Transverse colon (tissue), 4 donors: Measurements from ENCODE around the gene FNBP1. TPM values are rescaled to one million over a fixed set of nuclear protein-coding genes. Genes with fewer than 3 reads are reported as not detected.

ENCODE experiments used
- DNase-seq: peaks from one replicate; pipeline ENCODE4 v3.0.0-alpha.2; 2019
- H3K27ac ChIP-seq, 4 donors: fragments of 200-600 bp; sonication (generic); 2 replicates each; pipeline ENCODE4 v1.5.1; 2016 to 2018; ENCODE audit warnings: inconsistent platforms in 4 of 4
- H3K27me3 ChIP-seq: fragments of 200-600 bp; sonication (generic); 2 replicates; pipeline ENCODE4 v1.5.1; 2017; ENCODE audit warnings: inconsistent platforms
- H3K36me3 ChIP-seq, 4 donors: fragments of 200-600 bp; sonication (generic); 2 replicates each; pipeline ENCODE4 v1.5.1; 2017 to 2019; ENCODE audit warnings: inconsistent platforms in 4 of 4
- H3K4me1 ChIP-seq, 4 donors: fragments of 200-600 bp; sonication (generic); 2 replicates each; pipeline ENCODE4 v1.5.1; 2017 to 2020; ENCODE audit warnings: inconsistent platforms in 4 of 4
- H3K4me3 ChIP-seq, 4 donors: fragments of 200-600 bp; sonication (generic); 1 replicate in 1 of 4; 2 replicates in 3 of 4; pipeline versions ENCODE4 v1.5.1 to v1.6.1; 2017 to 2019; ENCODE audit warnings: inconsistent platforms in 4 of 4
- H3K9me3 ChIP-seq, 2 donors: fragments of 200-600 bp; sonication (generic); 2 replicates each; pipeline ENCODE4 v1.5.1; 2017 to 2019; ENCODE audit warnings: inconsistent platforms in 2 of 2
- EP300 ChIP-seq: sonication (generic); formaldehyde crosslinking; IDR thresholded peaks from one replicate; pipeline ENCODE4 v1.6.1; 2017; ENCODE audit warnings: antibody characterized with exemption, low read depth
- POLR2A ChIP-seq: fragments of 450-650 bp; IDR thresholded peaks from one replicate; pipeline ENCODE4 v1.6.1; 2016; ENCODE audit warnings: antibody characterized with exemption, mild to moderate bottlenecking, moderate library complexity
- POLR2AphosphoS5 ChIP-seq, 3 donors: sonication (generic); formaldehyde crosslinking; IDR thresholded peaks; one replicate each; pipeline ENCODE4 v1.6.1; 2016; ENCODE audit warnings: antibody characterized with exemption in 3 of 3
- WGBS, 2 donors: methylation state at CpG; one replicate each; pipeline ENCODE4 v1.1.5; 2018; ENCODE audit warnings: low coverage in 1 of 2; 5-methylcytosine and 5-hydroxymethylcytosine counted together
- in situ Hi-C, 4 donors: fragments of 200-750 bp; cut with MboI; loops; one replicate each; pipeline versions ENCODE4 v1.15.0 to v1.15.1; 2017; ENCODE audit warnings: low sequenced_read_pairs in 3 of 4, low pct_ligation_motif_present in 1 of 4, low pct_unique_long_range_greater_than_20kb in 1 of 4
- intact Hi-C: fragments of 100-400 bp; cut with DNase I; formaldehyde crosslinking; loops from one replicate; pipeline ENCODE4 v1.15.1; 2023; ENCODE audit warnings: low total_unique reads
- total RNA-seq, 4 donors: library from RNA; depleted of rRNA; stranded (reverse); fragments of >200 nt; gene quantifications; one replicate each; pipeline ENCODE4 v1.1.0, GENCODE V29; 2016
- TF ChIP-seq, protein P1 (sequence below), 5 experiments: fragments of 200-600 bp in 3 of 5; fragments of 450-650 bp in 2 of 5; sonication (generic) in 3 of 5; IDR thresholded peaks; 1 replicate in 2 of 5; 2 replicates in 3 of 5; pipeline ENCODE4 v1.5.1; 2016 to 2017; ENCODE audit warnings: antibody characterized with exemption in 5 of 5, inconsistent platforms in 3 of 5, mild to moderate bottlenecking in 2 of 5, moderate library complexity in 1 of 5

FNBP1 gene
- total RNA-seq, 4 donors from 2014 or later, result 38.5 to 114 (median 62.9) TPM

DNA sequence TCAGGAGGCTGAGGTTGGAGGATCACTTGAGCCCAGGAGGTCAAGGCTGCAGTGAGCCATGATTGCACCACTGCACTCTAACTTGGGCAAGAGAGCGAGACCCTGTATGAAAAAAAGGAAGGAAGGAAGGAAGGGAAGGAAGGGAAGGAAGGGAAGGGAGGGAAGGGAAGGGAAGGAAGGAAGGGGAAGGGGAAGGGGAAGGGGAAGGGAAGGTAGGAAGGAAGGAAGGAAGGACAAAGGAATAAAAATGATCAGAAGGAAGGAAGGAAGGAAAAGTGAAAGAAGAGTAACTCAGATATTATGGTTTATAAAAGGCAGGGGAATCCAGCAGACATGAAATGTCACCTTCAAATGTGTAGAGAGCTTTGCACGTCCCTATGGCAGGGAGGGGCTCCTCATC is 143.4 kb downstream of the FNBP1 start:
- in situ Hi-C loops, result loop anchor here in 3 of 4 donors (10.0 to 25.0 kb wide), 3 partner anchors 138 to 338 kb away; partner anchors contain the start of gene FNBP1 (in 3 of the 3)
- Histone ChIP-seq H3K4me3 (no peak overlapping the region), H3K27ac (no peak overlapping the region), H3K4me1 (peaks cover 0 to 6% (median 0%) of the 10 kb centered on the region in 4 donors), H3K9me3 (no peaks in the 10 kb centered on the region), H3K27me3 (no peaks in the 10 kb centered on the region), H3K36me3 (peaks cover 0 to 45% (median 7%) of the 10 kb centered on the region in 4 donors)
- TF ChIP-seq POLR2AphosphoS5 (IDR thresholded peaks at IDR 0.05) (no peak), POLR2A (no peak), EP300 (no peak)
- TF ChIP-seq, protein P1, sequence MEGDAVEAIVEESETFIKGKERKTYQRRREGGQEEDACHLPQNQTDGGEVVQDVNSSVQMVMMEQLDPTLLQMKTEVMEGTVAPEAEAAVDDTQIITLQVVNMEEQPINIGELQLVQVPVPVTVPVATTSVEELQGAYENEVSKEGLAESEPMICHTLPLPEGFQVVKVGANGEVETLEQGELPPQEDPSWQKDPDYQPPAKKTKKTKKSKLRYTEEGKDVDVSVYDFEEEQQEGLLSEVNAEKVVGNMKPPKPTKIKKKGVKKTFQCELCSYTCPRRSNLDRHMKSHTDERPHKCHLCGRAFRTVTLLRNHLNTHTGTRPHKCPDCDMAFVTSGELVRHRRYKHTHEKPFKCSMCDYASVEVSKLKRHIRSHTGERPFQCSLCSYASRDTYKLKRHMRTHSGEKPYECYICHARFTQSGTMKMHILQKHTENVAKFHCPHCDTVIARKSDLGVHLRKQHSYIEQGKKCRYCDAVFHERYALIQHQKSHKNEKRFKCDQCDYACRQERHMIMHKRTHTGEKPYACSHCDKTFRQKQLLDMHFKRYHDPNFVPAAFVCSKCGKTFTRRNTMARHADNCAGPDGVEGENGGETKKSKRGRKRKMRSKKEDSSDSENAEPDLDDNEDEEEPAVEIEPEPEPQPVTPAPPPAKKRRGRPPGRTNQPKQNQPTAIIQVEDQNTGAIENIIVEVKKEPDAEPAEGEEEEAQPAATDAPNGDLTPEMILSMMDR (IDR thresholded peaks at IDR 0.05), result no peak
- 94% methylated on average over 2 of the region's 2 CpGs for WGBS, 2 donors
- intact Hi-C loops, result no loop called here
- DNase-seq, result no peak

DNA sequence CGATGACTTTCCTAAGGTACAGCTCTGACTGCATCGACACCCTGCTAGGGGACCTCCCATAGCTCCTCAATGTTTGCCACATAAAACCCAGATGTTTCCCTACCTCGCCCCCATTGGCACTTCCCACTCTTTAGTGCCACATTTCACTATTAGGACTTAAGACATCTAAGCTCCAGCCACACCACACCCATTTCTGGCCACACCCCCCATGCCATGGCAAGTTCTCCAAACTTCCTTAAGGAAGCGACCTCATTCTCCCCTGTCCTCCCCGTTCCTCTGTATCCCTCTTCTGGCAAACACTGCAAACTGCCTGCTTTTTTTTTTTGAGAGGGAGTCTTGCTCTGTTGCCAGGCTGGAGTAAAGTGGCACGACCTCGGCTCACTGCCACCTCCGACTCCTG is 144.8 kb downstream of the FNBP1 start:
- DNase-seq, result no peak
- WGBS, 2 donors, result 71 to 85% methylated on average over 6 to 8 of the region's 8 CpGs
- no peak for TF ChIP-seq POLR2AphosphoS5 (IDR thresholded peaks at IDR 0.05)
- no peak for TF ChIP-seq POLR2A
- no peak for TF ChIP-seq EP300
- TF ChIP-seq, protein P1 (IDR thresholded peaks at IDR 0.05), result no peak
- in situ Hi-C loops, result loop anchor here in 3 of 4 donors (10.0 to 25.0 kb wide), 3 partner anchors 139 to 339 kb away; partner anchors contain the start of gene FNBP1 (in 3 of the 3)
- H3K27me3 ChIP-seq, result no peaks in the 10 kb centered on the region
- H3K9me3 ChIP-seq, result no peaks in the 10 kb centered on the region
- H3K36me3 ChIP-seq, result peaks cover 0 to 45% (median 7%) of the 10 kb centered on the region in 4 donors
- intact Hi-C loops, result no loop called here
- peaks cover 0 to 6% (median under 1%) of the 10 kb centered on the region in 4 donors for H3K4me1 ChIP-seq
- no peak overlapping the region for H3K27ac ChIP-seq
- no peak overlapping the region for H3K4me3 ChIP-seq

DNA sequence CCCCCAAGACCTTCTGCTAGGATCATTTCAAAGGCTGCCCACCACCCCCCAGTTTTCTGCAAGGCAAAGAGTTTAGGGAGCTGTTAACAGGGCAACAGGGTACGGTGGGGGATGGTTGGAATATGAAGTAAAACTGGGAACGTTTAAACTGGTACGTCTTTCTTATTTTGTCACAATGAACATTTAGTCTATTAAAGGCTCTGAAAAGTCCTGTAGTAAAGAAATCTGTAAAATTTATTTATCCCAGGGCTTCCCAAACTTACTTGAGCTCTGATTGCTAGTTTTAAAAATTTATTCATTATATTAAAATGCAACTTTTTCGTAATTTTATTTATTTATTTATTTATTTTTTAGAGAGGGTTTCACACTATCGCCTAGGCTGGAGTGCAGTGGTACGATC is 145.7 kb downstream of the FNBP1 start:
- no peak overlapping the region for H3K4me3 ChIP-seq

More for the DNA sequence above, 145.7 kb downstream of the FNBP1 start:
- Histone ChIP-seq H3K9me3 (no peaks in the 10 kb centered on the region), H3K4me1 (peaks cover 0 to 15% (median 9%) of the 10 kb centered on the region in 4 donors), H3K27me3 (no peaks in the 10 kb centered on the region), H3K36me3 (peaks cover 0 to 43% (median 7%) of the 10 kb centered on the region in 4 donors), H3K27ac (no peak overlapping the region)
- 86 to 94% methylated on average over 6 of the region's 6 CpGs for WGBS, 2 donors
- in situ Hi-C loops, result loop anchor here in 3 of 4 donors (10.0 to 25.0 kb wide), 3 partner anchors 140 to 340 kb away; partner anchors contain the start of gene FNBP1 (in 3 of the 3)
- intact Hi-C loops, result no loop called here
- TF ChIP-seq POLR2A, result no peak
- TF ChIP-seq, protein P1 (IDR thresholded peaks at IDR 0.05), result no peak
- no peak for TF ChIP-seq POLR2AphosphoS5 (IDR thresholded peaks at IDR 0.05)
- no peak for TF ChIP-seq EP300
- no peak for DNase-seq
